HEK293 (cell line): ENCODE measurements around the gene HUWE1.

Experiments used
- GLIS2 ChIP-seq: fragments of 450-650 bp; formaldehyde crosslinking; IDR thresholded peaks from 2 replicates; pipeline ENCODE4 v1.5.1; 2016; ENCODE audit warnings: missing biosample characterization, missing genetic modification characterization
- HIC1 ChIP-seq: fragments of 450-650 bp; formaldehyde crosslinking; IDR thresholded peaks from 2 replicates; pipeline ENCODE4 v1.5.1; 2016; ENCODE audit warnings: missing biosample characterization, missing genetic modification characterization
- INSM2 ChIP-seq: fragments of 450-650 bp; formaldehyde crosslinking; IDR thresholded peaks from 2 replicates; pipeline ENCODE4 v1.5.1; 2016; ENCODE audit warnings: missing biosample characterization, missing genetic modification characterization
- KLF1 ChIP-seq: fragments of 450-650 bp; formaldehyde crosslinking; IDR thresholded peaks from 2 replicates; pipeline ENCODE4 v1.5.1; 2016; ENCODE audit warnings: missing biosample characterization, missing genetic modification characterization
- KLF10 ChIP-seq: fragments of 450-650 bp; IDR thresholded peaks from 2 replicates; pipeline ENCODE4 v1.5.1; 2018; ENCODE audit warnings: missing biosample characterization, mild to moderate bottlenecking, missing genetic modification characterization
- KLF16 ChIP-seq: fragments of 450-650 bp; formaldehyde crosslinking; IDR thresholded peaks from 2 replicates; pipeline ENCODE4 v1.5.1; 2017; ENCODE audit warnings: missing biosample characterization, missing genetic modification characterization
- KLF8 ChIP-seq: fragments of 450-650 bp; formaldehyde crosslinking; IDR thresholded peaks from 2 replicates; pipeline ENCODE4 v1.5.1; 2016; ENCODE audit warnings: missing biosample characterization, missing genetic modification characterization
- KLF9 ChIP-seq: fragments of 450-650 bp; formaldehyde crosslinking; IDR thresholded peaks from 2 replicates; pipeline ENCODE4 v1.5.1; 2016; ENCODE audit warnings: missing biosample characterization, missing genetic modification characterization, low read depth
- PRDM10 ChIP-seq: fragments of 450-650 bp; formaldehyde crosslinking; IDR thresholded peaks from 2 replicates; pipeline ENCODE4 v1.5.1; 2016; ENCODE audit warnings: missing biosample characterization, missing genetic modification characterization
- SP2 ChIP-seq: fragments of 450-650 bp; formaldehyde crosslinking; IDR thresholded peaks from 2 replicates; pipeline ENCODE4 v1.5.1; 2016; ENCODE audit warnings: missing biosample characterization, missing genetic modification characterization
- SP7 ChIP-seq: fragments of 450-650 bp; formaldehyde crosslinking; IDR thresholded peaks from 2 replicates; pipeline ENCODE4 v1.5.1; 2016; ENCODE audit warnings: missing biosample characterization, missing genetic modification characterization
- ZBTB10 ChIP-seq: fragments of 450-650 bp; formaldehyde crosslinking; IDR thresholded peaks from 2 replicates; pipeline ENCODE4 v1.5.1; 2016; ENCODE audit warnings: missing biosample characterization, missing genetic modification characterization
- ZBTB20 ChIP-seq: fragments of 450-650 bp; formaldehyde crosslinking; IDR thresholded peaks from 2 replicates; pipeline ENCODE4 v1.5.1; 2016; ENCODE audit warnings: missing biosample characterization, missing genetic modification characterization
- ZBTB8A ChIP-seq: fragments of 450-650 bp; formaldehyde crosslinking; IDR thresholded peaks from 2 replicates; pipeline ENCODE4 v1.5.1; 2016; ENCODE audit warnings: missing biosample characterization, missing genetic modification characterization
- ZEB2 ChIP-seq: fragments of 450-650 bp; formaldehyde crosslinking; IDR thresholded peaks from 2 replicates; pipeline ENCODE4 v1.5.1; 2016; ENCODE audit warnings: missing biosample characterization, missing genetic modification characterization
- ZNF133 ChIP-seq: fragments of 450-650 bp; formaldehyde crosslinking; IDR thresholded peaks from 2 replicates; pipeline ENCODE4 v1.5.1; 2016; ENCODE audit warnings: missing biosample characterization, missing genetic modification characterization
- ZNF2 ChIP-seq: fragments of 450-650 bp; formaldehyde crosslinking; IDR thresholded peaks from 2 replicates; pipeline ENCODE4 v1.5.1; 2016; ENCODE audit warnings: missing biosample characterization, missing genetic modification characterization
- ZNF239 ChIP-seq: fragments of 450-650 bp; formaldehyde crosslinking; IDR thresholded peaks from 2 replicates; pipeline ENCODE4 v1.5.1; 2016; ENCODE audit warnings: missing biosample characterization, missing genetic modification characterization
- ZNF335 ChIP-seq: fragments of 450-650 bp; formaldehyde crosslinking; conservative IDR thresholded peaks from 2 replicates; pipeline ENCODE4 v1.5.1; 2016; ENCODE audit warnings: missing biosample characterization, missing genetic modification characterization
- ZNF501 ChIP-seq: fragments of 450-650 bp; formaldehyde crosslinking; IDR thresholded peaks from 2 replicates; pipeline ENCODE4 v1.5.1; 2016; ENCODE audit warnings: missing biosample characterization, missing genetic modification characterization
- ZNF629 ChIP-seq: fragments of 450-650 bp; formaldehyde crosslinking; IDR thresholded peaks from 2 replicates; pipeline ENCODE4 v1.5.1; 2017; ENCODE audit warnings: missing biosample characterization, missing genetic modification characterization
- ZNF660 ChIP-seq: fragments of 450-650 bp; IDR thresholded peaks from 2 replicates; pipeline ENCODE4 v1.5.1; 2018; ENCODE audit warnings: missing biosample characterization, mild to moderate bottlenecking, missing genetic modification characterization
- ZNF776 ChIP-seq: fragments of 450-650 bp; formaldehyde crosslinking; IDR thresholded peaks from 2 replicates; pipeline ENCODE4 v1.5.0; 2017; ENCODE audit warnings: missing biosample characterization, missing genetic modification characterization, borderline replicate concordance
- ZNF792 ChIP-seq: fragments of 450-650 bp; formaldehyde crosslinking; IDR thresholded peaks from 2 replicates; pipeline ENCODE4 v1.5.1; 2016; ENCODE audit warnings: missing biosample characterization, missing genetic modification characterization
- ZNF837 ChIP-seq: fragments of 450-650 bp; formaldehyde crosslinking; IDR thresholded peaks from 2 replicates; pipeline ENCODE4 v1.5.1; 2016; ENCODE audit warnings: missing biosample characterization, missing genetic modification characterization
- ZSCAN23 ChIP-seq: fragments of 450-650 bp; formaldehyde crosslinking; IDR thresholded peaks from 2 replicates; pipeline ENCODE4 v1.5.1; 2016; ENCODE audit warnings: missing biosample characterization, missing genetic modification characterization
- ZSCAN4 ChIP-seq: fragments of 450-650 bp; formaldehyde crosslinking; IDR thresholded peaks from 2 replicates; pipeline ENCODE4 v1.5.1; 2017; ENCODE audit warnings: missing biosample characterization, missing genetic modification characterization

The HUWE1 gene

GRCh38 chrX:53686151-53686885 is at the start of gene HUWE1 (continued):
- TF ChIP-seq INSM2 (tag by site-specific recombination), result peak; percentile 38; the same call in 1 of the 2 replicates
- peak; percentile 63; the same call in 1 of the 2 replicates for TF ChIP-seq ZNF629 (tag by site-specific recombination)
- TF ChIP-seq ZNF133 (tag by site-specific recombination), result no peak
- TF ChIP-seq ZBTB10 (tag by site-specific recombination), result peak; percentile 83
- peak; percentile 33; the same call in 1 of the 2 replicates for TF ChIP-seq ZSCAN23 (tag by site-specific recombination)
- TF ChIP-seq ZNF501 (tag by site-specific recombination), result peak; percentile 91
- TF ChIP-seq KLF16 (tag by site-specific recombination), result peak; percentile 93
- peak; percentile 72 for TF ChIP-seq SP2 (tag by site-specific recombination)
- 0 out of 2 replicates have a peak, but pooled peaks have one; percentile 26 for TF ChIP-seq ZNF660 (tag by site-specific recombination)
- TF ChIP-seq KLF1 (tag by site-specific recombination), result peak; percentile 50; the same call in 1 of the 2 replicates
- peak; percentile 96 for TF ChIP-seq ZBTB20
- TF ChIP-seq HIC1 (tag by site-specific recombination), result peak; percentile 80
- peak; percentile 73 for TF ChIP-seq KLF9
- peak; percentile 73; the same call in 1 of the 2 replicates for TF ChIP-seq KLF8
- peak; percentile 90 for TF ChIP-seq ZNF335 (tag by site-specific recombination)
- TF ChIP-seq ZNF792 (tag by site-specific recombination), result peak; percentile 34; the same call in 1 of the 2 replicates
- TF ChIP-seq KLF10 (tag by site-specific recombination), result peak; percentile 67
- TF ChIP-seq ZBTB8A, result peak; percentile 100
- TF ChIP-seq ZNF776, result no peak
- peak; percentile 85 for TF ChIP-seq SP7 (tag by site-specific recombination)
- TF ChIP-seq GLIS2 (tag by site-specific recombination), result peak; percentile 95
- TF ChIP-seq ZSCAN4, result peak; percentile 17; the same call in 1 of the 2 replicates
- peak; percentile 86 for TF ChIP-seq ZEB2
- TF ChIP-seq PRDM10 (tag by site-specific recombination), result peak; percentile 50; the same call in 1 of the 2 replicates
- peak; percentile 68; the same call in 1 of the 2 replicates for TF ChIP-seq ZNF2 (tag by site-specific recombination)
- no peak for TF ChIP-seq ZNF837 (tag by site-specific recombination)
- TF ChIP-seq ZNF239, result peak; percentile 59; the same call in 1 of the 2 replicates
